GM12873 (cell line): ENCODE measurements around the gene EEIG2.

Experiments used
- TF ChIP-seq, protein P1 (sequence below): IDR thresholded peaks from 2 replicates; pipeline ENCODE4 v1.5.1; 2012; ENCODE audit warnings: low read depth, mild to moderate bottlenecking, moderate library complexity, low read length, control low read depth; ENCODE audit not compliant: insufficient read depth; ENCODE audit errors: missing control alignments

Gene EEIG2

DNA sequence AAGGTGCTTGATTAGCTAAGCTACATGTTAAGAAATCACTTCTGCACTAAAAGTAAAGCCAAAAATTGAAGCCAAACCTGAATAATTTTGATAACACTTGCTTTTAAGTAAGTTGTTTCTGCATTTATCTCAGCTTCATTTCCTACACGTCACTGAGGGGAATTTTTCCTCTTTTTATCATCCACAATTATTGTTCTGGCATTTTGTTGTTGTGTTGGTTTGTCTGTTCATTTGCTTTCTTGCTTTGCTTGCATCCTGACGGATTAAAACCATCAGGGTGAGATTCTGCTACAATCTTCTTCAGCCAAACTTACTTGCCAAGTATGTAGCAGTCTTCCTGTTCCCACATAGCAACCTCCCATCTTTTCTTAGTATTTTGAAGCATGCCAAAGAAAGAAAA is 18.0 kb upstream of the EEIG2 start:
- TF ChIP-seq, protein P1, sequence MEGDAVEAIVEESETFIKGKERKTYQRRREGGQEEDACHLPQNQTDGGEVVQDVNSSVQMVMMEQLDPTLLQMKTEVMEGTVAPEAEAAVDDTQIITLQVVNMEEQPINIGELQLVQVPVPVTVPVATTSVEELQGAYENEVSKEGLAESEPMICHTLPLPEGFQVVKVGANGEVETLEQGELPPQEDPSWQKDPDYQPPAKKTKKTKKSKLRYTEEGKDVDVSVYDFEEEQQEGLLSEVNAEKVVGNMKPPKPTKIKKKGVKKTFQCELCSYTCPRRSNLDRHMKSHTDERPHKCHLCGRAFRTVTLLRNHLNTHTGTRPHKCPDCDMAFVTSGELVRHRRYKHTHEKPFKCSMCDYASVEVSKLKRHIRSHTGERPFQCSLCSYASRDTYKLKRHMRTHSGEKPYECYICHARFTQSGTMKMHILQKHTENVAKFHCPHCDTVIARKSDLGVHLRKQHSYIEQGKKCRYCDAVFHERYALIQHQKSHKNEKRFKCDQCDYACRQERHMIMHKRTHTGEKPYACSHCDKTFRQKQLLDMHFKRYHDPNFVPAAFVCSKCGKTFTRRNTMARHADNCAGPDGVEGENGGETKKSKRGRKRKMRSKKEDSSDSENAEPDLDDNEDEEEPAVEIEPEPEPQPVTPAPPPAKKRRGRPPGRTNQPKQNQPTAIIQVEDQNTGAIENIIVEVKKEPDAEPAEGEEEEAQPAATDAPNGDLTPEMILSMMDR, result no peak

DNA sequence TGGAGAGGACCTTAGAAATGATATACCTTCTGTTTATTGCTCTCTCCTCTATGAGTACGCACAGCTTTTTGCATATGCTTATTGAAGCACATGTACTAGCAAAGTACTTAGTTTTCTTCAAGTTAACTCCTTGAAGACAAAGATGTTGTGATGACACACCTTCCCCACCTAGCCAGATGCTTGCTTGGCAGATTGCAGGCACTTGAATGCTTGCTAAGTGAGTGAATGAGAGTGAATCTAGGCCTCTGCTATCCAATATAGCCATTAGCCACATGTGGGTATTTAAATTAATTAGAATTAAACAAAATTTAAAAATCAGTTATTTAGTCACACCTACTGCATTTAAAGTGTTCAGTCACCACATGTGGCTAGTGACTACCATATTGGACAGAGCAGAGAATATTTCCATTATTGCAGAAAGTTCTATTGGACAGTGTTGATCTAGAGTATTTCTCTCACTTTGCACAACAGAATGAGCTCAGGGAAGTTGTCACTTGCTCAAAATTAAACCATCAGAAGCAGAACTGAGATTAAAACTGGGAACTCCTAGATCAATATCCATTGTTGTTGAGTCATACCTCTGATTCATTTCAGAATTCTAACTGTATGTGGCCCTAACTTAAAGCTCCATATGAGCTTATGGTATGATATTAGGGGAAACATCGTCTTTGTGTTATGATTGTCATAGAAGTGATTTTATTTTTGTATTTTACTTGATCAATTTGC is 8.6 kb upstream of the EEIG2 start:
- TF ChIP-seq, protein P1, result no peak

DNA sequence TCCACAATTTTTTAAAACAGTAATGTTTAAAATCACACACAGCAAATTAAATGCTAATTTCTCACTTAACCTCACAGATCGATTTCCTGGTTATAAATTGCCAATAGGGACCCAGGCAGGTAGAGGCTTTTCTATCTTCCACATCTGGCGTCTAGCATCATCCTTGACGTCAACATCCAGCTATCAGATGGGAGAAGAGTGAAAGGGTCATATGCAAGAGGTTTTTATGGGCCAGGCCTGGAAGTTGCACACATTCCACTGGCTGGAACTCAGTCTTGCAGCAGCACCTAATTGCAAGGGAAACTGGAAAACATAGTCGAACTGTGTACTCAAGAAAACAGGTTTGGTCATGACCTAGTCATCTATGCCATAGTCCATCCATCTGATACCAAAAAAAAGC is 6.0 kb upstream of the EEIG2 start:
- TF ChIP-seq, protein P1, result no peak

DNA sequence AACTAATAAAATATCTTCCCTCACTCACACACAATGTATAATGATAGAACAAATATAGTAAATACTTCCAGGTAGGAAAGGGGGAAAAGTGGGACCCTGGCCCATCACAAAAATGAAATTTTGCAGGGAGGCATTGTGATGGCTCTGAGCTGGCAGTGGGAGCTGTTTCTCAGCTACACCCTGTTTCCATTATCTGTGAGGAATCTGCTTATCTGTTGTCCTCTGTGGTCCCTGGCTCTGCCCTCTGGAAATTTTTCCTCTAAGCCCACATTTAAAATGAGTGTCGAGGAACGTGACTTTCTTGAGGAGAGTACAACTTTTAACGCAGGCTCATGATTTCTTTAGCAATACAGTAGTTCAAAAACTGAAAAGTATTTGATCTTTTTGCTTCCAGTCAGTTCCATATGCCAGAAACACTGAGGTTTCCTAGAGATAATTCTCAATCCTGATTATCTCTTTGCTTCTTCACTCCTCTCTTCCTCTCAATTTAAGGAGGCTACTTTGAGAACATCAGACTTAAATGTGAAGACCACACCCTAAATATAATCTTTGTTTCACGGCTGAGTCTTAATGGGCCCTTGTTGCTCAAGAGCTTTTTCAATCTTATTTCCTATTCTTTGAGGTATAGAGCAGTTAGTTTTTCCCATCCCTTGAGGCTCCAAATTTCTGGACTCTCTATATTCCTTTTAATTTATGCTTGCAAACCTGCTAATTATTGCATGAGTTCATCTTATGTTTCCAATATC is 5.0 kb upstream of the EEIG2 start:
- TF ChIP-seq, protein P1, result no peak

DNA sequence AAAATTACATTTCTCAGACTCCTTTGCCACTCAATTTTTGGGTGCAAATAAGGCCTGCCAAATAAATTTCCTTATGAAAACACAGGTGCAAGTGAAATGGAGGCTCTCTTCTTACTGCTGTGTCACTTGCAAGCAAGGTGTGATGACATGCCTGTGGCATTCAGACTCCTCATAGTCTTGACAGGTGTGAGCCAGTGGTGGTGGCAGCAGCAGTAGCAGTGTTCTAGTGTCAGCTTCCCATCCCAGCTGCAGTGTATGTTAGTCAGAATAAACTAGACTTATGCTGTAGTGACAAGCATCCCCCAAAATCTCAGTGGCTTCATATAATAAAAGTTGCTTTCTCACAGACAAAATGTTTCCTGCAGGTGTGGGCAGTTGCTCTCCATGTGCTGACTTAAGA is 3.8 kb upstream of the EEIG2 start:
- TF ChIP-seq, protein P1, result no peak

DNA sequence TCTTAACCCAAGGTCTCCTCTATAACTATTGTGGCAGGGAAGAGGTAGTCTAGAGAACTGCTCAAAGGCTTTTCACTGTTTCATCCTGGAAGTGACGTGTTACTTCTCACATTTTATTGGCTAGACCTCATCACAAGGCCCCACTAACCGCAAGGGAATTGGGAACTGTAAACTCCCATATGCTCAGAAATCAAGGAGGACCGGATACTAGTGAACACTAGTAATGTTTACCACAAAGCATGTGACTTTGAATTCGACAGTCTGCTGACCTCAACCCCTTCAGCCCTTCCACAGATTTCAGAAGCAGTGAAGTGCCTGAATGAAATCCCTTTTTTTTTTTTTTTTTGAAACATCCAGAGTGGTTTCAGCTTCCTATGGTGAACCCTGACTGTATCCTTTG is 3.4 kb upstream of the EEIG2 start:
- TF ChIP-seq, protein P1, result no peak

DNA sequence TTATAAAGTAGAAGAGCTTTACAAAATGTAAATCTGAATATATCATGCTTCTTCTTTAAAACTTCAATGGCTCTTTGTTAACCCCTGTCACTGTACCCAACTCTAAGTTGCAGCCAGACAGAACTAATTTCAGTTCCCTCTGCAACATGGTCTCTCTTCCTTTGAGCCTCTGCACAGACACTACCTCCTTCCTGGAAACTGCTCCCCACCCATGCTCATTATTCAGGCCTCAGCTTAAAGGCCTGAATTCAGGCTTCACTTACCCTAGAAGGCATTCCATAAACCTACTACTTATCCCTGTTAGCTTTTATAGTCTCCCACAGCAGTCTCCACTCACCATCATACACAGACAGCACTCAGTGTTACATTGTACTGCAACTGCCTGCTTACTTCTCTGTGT is 2.6 kb upstream of the EEIG2 start:
- TF ChIP-seq, protein P1, result no peak
